NCI-H1105 treated with DMSO at 0.1 percent for 48 hours (cell line): ENCODE data around the gene BCCIP.

Source experiments
- DNase-seq: peaks from one replicate; lab custom pipeline; 2025; lab: John Stamatoyannopoulos, UW

The BCCIP gene

GRCh38 chr10:125844751-125845221, 21.4 kb downstream of the BCCIP start:
- DNase-seq: no peak

GRCh38 chr10:125845617-125846016, 22.3 kb downstream of the BCCIP start:
- DNase-seq: no peak

- DNase-seq: no peak
Measured at GRCh38 chr10:125846894-125847293, 23.5 kb downstream of the BCCIP start.

- DNase-seq: no peak
Measured at GRCh38 chr10:125848371-125848770, 25.0 kb downstream of the BCCIP start.

GRCh38 chr10:125848857-125849256, 25.5 kb downstream of the BCCIP start:
- no peak for DNase-seq

GRCh38 chr10:125849448-125849847, 26.1 kb downstream of the BCCIP start:
- no peak for DNase-seq

GRCh38 chr10:125850766-125851731, 27.7 kb downstream of the BCCIP start:
- no peak for DNase-seq

GRCh38 chr10:125852487-125852886, 29.1 kb downstream of the BCCIP start:
- no peak for DNase-seq

GRCh38 chr10:125857185-125857760, 33.9 kb downstream of the BCCIP start:
- no peak for DNase-seq

- no peak for DNase-seq
Measured at GRCh38 chr10:125859128-125859817, 35.9 kb downstream of the BCCIP start.

GRCh38 chr10:125865120-125865519, 41.8 kb downstream of the BCCIP start:
- DNase-seq: no peak

- DNase-seq: no peak
Measured at GRCh38 chr10:125866421-125867029, 43.2 kb downstream of the BCCIP start.

GRCh38 chr10:125868372-125868975, 45.1 kb downstream of the BCCIP start:
- DNase-seq: no peak

GRCh38 chr10:125871338-125871737, 48.0 kb downstream of the BCCIP start:
- DNase-seq: no peak

- no peak for DNase-seq
Measured at GRCh38 chr10:125878957-125879835, 55.9 kb downstream of the BCCIP start.

GRCh38 chr10:125880719-125881118, 57.4 kb downstream of the BCCIP start:
- no peak for DNase-seq

GRCh38 chr10:125881192-125881591, 57.8 kb downstream of the BCCIP start, which contains the start of gene DHX32:
TSS of gene DHX32 (minus strand) at chr10:125881292. CDS start at chr10:125880824, 468 bp downstream.
- DNase-seq: no peak

GRCh38 chr10:125882596-125882995, 59.2 kb downstream of the BCCIP start:
- DNase-seq: no peak

- DNase-seq: no peak
Measured at GRCh38 chr10:125883211-125883610, 59.9 kb downstream of the BCCIP start.
